ENCODE data around the gene PCBP3. TPM values are rescaled to one million over a fixed set of nuclear protein-coding genes. Genes with fewer than 3 reads are reported as not detected.

Gene PCBP3
- total RNA-seq, 1 donor from 2014 or later = 3.8 TPM

GRCh38 chr21:45632637-45633251 lies 10.8 kb upstream of the PCBP3 start:
- Histone ChIP-seq H3K4me3 (no peak overlapping the region), H3K4me1 (no peaks in the 10 kb centered on the region), H3K27ac (no peak overlapping the region), H3K36me3 (no peaks in the 10 kb centered on the region), H3K27me3 (no peaks in the 10 kb centered on the region), H3K9me3 (no peaks in the 10 kb centered on the region)
- ATAC-seq (no peak), DNase-seq (no peak)
- intact Hi-C loops (cut with DNase I) = no loop called here
- TF ChIP-seq, protein P1, sequence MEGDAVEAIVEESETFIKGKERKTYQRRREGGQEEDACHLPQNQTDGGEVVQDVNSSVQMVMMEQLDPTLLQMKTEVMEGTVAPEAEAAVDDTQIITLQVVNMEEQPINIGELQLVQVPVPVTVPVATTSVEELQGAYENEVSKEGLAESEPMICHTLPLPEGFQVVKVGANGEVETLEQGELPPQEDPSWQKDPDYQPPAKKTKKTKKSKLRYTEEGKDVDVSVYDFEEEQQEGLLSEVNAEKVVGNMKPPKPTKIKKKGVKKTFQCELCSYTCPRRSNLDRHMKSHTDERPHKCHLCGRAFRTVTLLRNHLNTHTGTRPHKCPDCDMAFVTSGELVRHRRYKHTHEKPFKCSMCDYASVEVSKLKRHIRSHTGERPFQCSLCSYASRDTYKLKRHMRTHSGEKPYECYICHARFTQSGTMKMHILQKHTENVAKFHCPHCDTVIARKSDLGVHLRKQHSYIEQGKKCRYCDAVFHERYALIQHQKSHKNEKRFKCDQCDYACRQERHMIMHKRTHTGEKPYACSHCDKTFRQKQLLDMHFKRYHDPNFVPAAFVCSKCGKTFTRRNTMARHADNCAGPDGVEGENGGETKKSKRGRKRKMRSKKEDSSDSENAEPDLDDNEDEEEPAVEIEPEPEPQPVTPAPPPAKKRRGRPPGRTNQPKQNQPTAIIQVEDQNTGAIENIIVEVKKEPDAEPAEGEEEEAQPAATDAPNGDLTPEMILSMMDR (IDR thresholded peaks at IDR 0.05) = no peak

- Histone ChIP-seq H3K9me3 (no peaks in the 10 kb centered on the region), H3K4me3 (no peak overlapping the region), H3K36me3 (no peaks in the 10 kb centered on the region), H3K27ac (no peak overlapping the region), H3K27me3 (no peaks in the 10 kb centered on the region), H3K4me1 (no peaks in the 10 kb centered on the region)
- TF ChIP-seq, protein P1 (IDR thresholded peaks at IDR 0.05) = no peak
- intact Hi-C loops (cut with DNase I) = no loop called here
- ATAC-seq (no peak), DNase-seq (no peak)
These were observed 8.9 kb upstream of the PCBP3 start for GRCh38 chr21:45634511-45635183.

GRCh38 chr21:45635271-45636151 lies 8.0 kb upstream of the PCBP3 start:
- DNase-seq (no peak), ATAC-seq (no peak)
- H3K9me3 ChIP-seq = no peaks in the 10 kb centered on the region
- no peaks in the 10 kb centered on the region for H3K36me3 ChIP-seq
- no peaks in the 10 kb centered on the region for H3K4me1 ChIP-seq
- H3K4me3 ChIP-seq = no peak overlapping the region
- TF ChIP-seq, protein P1 (IDR thresholded peaks at IDR 0.05) = no peak
- no peak overlapping the region for H3K27ac ChIP-seq
- intact Hi-C loops (cut with DNase I) = no loop called here
- no peaks in the 10 kb centered on the region for H3K27me3 ChIP-seq

DNA sequence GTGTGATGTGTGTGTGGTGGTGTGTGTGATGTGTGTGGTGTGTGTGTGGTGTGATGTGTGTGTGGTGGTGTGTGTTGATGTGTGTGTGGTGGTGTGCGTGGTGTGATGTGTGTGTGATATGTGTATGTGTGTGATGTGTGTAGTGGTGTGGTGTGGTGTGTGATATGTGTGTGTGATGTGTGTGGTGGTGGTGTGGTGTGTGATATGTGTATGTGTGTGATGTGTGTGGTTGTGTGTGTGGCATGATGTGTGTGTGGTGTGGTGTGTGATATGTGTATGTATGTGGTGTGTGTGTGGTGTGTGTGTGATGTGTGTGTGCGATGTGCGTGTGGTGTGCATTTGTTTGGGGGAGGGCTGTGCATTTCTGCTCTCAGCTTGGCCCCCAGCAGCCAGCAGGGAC lies 7.1 kb upstream of the PCBP3 start:
- H3K4me1 ChIP-seq = no peaks in the 10 kb centered on the region
- DNase-seq (no peak), ATAC-seq (no peak)
- no peaks in the 10 kb centered on the region for H3K9me3 ChIP-seq
- H3K36me3 ChIP-seq = no peaks in the 10 kb centered on the region
- no peak overlapping the region for H3K27ac ChIP-seq
- no peaks in the 10 kb centered on the region for H3K27me3 ChIP-seq
- intact Hi-C loops (cut with DNase I) = no loop called here
- no peak overlapping the region for H3K4me3 ChIP-seq
- TF ChIP-seq, protein P1 (IDR thresholded peaks at IDR 0.05) = no peak

DNA sequence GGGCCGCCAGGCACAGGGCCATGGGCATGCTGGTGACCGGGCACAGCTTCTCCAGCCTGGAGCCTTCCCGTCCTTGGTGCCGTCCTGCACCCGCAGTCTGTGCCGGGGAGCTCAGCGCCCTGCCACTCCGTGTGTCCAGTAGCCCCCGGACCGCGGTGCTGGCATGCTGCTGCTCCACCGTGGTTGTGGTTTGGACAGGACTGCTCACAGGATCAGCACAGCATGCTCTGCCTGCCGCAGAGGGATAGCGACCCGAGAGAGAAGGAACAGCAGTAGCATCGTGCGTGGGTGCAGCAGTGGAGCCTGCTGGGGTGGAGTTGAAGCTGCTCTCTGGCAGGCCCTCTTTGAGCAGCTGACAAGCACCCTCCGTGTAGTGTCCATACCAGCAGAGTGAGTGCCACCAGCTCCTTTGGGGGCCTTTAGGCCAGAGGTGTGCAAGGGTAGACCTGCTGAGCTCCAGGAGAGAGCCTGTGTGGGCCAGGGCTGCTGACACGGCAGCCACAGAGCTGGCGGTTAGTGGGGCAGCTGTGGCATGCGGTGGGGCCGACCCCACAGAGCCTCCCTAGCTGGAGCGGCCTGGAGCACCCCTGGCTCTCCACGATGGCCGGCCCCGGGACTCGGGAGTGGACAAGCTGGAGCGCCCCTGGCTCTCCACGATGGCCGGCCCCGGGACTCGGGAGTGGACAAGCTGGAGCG lies 6.4 kb upstream of the PCBP3 start:
- ATAC-seq (no peak), DNase-seq (no peak)
- TF ChIP-seq, protein P1 (IDR thresholded peaks at IDR 0.05) = no peak
- no peak overlapping the region for H3K27ac ChIP-seq
- no peaks in the 10 kb centered on the region for H3K4me1 ChIP-seq
- H3K27me3 ChIP-seq = no peaks in the 10 kb centered on the region
- intact Hi-C loops (cut with DNase I) = no loop called here
- H3K9me3 ChIP-seq = no peaks in the 10 kb centered on the region
- no peak overlapping the region for H3K4me3 ChIP-seq
- no peaks in the 10 kb centered on the region for H3K36me3 ChIP-seq
